ENCODE measurements around the gene ALKBH5. TPM values are rescaled to one million over a fixed set of nuclear protein-coding genes. Genes with fewer than 3 reads are reported as not detected.

Gene ALKBH5
- total RNA-seq, 1 experiment from 2014 or later, result 75.8 TPM

DNA sequence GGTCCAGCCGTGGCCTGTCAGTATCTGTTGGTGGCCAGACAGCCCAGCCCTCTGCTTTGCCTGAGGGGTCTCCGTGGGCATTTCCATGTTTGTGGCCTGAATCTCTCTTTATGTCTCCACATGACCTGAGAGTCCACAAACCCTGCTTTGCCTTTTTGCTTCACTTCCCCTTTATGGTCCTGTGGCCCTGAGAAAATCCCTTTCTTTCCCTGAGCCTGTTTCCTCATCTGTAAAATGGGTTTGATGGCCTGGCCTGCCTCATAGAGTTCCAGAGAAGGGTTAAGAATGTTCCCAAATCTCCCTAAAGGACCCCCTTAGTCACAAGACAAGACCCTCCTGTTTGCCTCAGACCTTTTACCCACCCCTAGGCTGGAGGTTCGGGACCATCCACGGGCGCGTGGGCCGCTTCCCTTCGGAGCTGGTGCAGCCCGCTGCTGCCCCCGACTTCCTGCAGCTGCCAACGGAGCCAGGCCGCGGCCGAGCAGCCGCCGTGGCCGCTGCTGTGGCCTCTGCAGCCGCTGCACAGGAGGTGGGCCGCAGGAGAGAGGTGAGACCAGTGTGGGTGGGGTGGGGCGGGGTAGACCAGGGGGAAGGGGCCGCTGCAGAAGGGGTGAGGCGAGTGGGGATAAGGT is 26.2 kb upstream of the ALKBH5 start:
- DNase-seq (ENCODE audit: low spot score), result no peak

DNA sequence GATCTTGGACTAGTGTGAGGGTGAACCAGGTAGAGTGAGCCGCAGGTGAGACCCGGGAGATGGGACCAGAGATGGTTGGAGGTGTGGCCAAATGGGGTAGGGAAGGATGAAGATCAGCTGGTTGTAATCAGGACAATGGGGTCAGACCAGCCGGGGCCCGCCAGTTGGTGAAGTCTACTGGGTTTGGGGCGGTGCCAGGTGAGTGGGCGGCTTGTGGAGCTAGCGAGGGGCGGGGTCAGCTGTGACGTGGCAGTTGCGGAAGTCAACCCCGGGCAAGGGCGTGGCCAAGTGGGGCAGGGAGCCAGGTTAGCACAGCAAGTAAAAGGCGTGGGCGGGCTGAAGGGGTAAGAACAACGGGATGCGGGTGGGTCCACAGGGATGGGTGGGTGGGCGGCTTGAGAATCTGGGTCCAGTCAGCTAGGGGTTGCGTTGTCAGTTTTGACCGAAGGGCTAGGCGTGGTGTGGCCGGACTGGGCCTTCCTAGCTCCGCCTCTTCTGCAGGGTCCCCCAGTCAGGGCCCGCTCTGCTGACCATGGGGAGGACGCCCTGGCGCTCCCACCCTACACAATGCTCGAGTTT is 25.5 kb upstream of the ALKBH5 start:
- peak; percentile 73 for DNase-seq (ENCODE audit: low spot score)

DNA sequence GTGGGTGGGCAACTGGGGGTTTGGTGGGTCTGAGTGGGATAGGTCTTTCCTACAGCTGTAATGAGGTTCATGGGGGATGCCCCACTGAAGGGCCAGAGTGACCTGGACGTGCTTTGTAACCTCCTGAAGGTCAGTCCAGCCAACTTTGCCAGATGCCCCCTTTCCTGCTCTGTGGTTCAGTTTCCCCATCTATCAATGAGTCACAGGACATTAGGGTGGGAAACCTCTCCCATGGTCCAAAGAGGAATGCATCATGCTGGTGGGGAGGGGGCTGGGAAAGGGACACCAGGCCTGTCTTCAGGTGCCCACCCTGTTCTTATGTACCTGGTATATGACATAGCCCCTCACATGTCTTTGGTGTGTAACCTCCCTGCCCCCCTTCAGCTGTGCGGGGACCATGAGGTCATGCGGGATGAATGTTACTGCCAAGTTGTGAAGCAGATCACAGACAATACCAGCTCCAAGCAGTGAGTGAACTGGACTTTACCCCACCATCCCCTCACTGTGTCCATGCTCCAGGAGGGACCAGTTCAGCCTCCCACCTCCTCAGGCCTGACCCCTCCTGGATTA is 24.0 kb upstream of the ALKBH5 start:
- no peak for DNase-seq (ENCODE audit: low spot score)

DNA sequence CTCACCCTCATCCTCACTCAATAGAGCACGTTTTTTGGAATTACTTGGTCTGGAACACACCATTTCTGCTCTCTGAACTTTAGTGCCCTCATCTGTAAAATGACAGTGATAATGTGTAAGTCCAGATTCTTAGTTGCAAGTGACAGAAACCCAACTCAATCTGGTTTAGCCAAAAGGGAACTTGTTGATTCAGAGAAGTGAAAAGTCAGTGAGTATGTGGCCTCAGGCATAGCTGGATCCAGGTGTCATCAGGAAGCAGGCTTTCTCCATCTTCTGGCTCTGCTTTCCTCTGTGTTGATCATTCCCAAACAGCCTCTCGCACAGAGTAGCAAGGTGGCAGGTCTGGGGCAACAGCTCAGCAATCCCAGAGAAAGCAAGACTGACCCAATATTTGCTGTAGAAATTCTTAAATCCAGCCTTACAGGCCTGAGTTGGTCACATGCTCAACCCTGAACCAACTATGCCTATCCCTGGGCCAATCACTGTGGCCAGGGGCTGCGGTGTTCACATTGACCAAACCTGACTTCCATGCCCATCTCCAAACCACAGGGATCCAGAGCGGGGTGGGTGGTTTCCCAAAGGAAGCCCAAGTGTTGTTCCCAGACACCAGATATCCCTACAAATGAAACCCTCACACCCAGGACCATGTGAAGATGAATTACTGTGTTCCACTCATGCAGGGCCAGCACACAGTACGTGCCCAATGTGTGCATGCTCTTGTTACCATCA is 23.3 kb upstream of the ALKBH5 start:
- DNase-seq (ENCODE audit: low spot score), result no peak

DNA sequence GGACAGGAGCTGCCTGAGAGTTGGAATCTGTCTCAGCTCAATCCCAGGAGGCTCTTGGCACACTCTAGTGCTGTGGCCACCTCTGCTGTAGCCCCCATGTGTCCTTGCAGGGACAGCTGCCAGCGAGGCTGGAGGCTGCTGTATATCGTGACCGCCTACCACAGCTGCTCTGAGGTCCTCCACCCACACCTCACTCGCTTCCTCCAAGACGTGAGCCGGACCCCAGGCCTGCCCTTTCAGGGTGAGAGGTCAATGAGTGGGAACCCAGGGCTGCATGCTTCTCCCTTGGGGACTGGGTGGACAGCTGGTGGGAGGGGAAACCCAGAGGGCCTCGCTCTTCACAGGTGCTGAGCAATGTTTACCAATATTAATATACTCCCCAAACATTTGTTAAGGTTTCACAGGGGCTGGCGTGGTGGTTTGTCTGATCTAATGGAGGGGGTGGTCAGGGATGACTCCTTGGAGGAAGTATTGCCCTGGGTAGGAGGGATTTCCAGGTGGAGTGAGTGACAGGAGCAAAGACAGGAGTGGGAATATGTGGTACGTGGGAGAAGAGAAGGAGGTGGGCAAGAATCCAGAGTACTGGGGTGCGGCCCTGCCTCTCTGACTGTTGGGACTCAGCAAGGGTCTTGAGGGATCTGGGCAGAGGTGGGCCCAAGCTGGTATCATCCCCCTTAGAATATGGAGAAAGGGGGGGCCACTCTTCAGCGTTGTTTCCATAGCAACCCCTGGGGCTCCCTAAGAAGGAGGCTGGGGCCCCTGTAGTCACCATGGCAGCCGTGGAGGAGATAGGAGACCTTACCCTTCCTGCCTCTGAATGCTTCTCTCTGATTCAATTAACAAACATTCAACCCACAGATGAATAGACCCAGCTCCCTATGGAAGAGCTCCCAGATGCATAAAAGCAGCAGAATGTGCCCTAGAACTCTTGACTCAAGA is 22.2 kb upstream of the ALKBH5 start:
- no peak for DNase-seq (ENCODE audit: low spot score)

DNA sequence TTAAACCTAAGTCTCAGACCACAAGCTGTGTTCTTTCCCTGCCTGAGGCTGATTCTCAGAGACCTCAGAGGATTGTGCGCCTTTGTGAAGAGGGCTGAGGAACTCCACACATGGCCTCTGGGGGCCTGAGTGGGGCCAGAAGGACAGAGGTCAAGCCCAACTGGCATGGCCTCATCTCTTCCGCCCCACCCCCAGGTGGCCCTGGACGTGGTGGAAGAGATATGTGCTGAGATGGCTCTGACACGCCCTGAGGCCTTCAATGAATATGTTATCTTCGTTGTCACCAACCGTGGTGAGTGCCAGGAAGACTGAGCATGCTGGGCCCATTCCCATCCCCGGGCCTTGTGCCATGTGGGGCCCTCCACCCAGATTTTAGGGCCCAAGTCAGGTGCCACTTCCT is 20.1 kb upstream of the ALKBH5 start:
- no peak for DNase-seq (ENCODE audit: low spot score)

DNA sequence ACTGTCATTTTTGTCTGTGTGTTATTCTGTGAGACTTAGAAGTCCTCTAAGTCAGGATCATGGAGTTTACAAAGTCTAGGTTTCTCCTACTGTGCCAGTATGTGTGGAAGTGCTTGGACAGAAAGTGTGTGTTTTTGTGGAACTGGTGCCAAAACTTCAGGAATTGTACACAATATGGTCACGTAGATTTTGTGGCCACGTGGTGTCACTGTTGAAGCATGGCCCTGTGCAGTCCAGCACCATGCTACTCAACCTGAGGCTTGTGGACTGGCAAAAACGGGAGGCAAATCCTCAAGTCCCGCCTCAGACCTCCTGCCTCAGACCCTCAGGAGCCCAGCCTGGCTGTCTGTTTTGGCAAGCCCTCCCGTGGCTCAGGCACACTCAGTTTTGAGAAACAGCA is 16.7 kb upstream of the ALKBH5 start:
- DNase-seq (ENCODE audit: low spot score), result peak; percentile 29

DNA sequence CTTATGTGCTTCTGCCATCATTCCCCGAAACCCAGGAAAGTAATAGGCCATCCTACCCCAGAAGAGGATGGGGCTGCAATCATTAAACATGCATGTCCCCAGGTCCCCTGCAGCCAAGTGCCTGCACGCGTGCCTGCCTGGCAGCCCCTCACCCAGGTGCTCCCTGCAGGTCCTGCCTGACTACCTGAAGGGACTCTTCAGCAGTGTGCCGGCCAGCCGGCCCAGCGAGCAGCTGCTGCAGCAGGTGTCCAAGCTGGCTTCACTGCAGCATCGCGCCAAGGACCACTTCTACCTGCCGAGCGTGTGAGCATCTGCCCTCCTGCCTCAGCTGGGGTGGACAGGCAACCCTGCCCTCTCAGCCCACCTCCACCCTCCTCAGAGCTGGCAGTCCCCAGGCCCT is 16.2 kb upstream of the ALKBH5 start:
- no peak for DNase-seq (ENCODE audit: low spot score)

DNA sequence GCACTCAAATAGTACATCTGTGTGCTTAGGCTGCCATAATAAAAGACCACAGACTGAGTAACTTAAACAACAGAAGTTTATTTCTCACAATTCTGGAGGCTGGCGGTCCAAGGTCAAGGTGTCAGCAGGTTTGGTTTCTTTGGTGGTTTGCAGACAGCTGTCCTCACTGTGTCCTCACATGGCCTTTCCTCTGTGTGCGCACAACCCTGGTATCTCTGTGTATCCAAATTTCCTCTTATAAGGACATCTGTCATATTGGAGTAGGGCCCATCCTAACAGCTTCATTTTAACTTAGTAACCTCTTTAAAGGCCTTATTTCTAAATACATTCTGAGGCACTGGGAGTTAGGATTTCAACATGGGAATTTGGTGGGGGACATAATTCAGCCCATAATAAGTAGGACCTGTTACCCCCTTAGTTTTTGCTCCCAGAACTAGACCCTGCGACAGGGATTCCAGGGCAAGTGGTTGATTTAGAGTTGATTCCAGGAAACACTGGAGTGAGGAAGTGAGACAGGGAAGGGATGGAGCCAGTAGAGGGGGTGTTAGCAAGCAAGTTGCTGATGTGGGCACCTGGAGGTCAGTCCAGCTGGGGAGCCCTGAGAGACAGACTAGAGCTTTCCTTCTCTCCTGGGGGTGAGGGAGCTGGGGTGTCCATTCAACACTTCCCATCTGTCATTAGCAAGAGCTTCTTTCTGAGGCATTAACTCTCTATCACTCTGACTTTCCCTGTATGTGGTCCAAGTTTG is 10.9 kb upstream of the ALKBH5 start:
- DNase-seq (ENCODE audit: low spot score), result no peak

DNA sequence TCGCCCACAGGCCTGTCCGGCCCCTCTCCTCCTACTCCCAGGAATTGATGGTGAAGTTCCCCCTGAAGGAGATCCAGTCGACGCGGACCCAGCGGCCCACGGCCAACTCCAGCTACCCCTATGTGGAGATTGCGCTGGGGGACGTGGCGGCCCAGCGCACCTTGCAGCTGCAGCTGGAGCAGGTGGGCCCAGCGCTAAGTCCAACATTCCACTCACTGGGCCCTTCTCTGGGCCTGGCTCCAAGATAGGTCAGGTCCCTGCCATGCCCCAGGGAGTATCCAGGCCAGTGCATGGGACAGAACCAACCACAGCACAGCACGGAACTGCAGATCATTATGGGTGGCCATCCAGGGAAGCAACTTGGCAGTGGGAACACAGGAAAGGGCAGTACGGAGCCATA is 9.9 kb upstream of the ALKBH5 start:
- DNase-seq (ENCODE audit: low spot score), result no peak

DNA sequence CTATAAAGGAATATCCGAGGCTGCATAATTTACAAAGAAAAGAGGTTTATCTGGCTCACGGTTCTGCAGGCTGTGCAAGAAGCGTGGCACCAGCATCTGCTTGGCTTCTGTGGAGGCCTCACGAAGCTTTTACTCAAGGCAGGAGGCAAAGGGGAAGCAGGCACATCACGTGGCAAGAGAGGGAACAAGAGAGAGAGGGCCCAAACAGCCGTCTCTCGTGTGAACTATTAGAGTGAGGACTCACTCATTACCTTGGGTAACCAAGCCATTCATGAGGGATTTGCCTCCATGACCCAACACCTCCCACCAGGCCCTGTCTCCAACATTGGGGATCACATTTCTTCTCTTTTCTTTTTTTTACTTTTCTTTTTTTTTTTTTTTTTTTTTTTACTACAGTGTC is 7.5 kb upstream of the ALKBH5 start:
- no peak for DNase-seq (ENCODE audit: low spot score)

DNA sequence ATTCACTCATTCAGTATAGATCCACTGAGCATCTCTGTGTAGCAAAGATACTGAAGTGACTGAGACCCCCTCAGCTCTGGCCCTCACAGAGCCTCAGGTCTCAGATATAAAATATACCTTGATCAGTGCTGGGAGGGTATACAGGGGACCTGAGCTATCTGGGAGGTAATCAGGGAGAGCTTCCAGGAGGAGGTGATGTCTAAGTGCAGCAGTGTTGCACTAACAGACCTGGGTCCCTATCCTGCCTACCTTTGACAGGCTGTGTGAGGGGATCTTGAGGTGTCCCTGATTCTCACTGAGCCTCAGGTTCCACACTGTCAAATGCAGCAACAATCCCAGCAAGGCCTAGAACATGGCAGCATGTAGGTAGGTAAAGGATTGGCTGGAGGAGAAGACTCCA is 6.5 kb upstream of the ALKBH5 start:
- no peak for DNase-seq (ENCODE audit: low spot score)

DNA sequence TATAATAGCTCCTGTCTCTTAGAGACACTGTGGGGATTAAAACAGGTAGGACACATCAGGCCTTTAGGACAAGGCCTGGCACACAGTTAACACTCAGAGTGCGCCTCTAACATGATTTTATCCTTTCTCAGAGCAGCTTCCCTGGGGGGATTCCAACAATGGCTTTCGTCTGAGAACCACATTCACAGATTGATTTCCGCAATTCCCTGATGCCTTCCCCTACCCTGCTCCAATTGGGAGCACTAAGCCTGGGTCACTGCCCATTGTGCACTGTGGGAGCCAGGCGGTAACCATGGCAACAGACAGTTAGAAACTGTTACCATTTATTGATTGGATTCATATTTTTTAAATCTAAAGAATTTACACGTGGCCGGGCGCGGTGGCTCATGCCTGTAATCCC is 5.9 kb upstream of the ALKBH5 start:
- DNase-seq (ENCODE audit: low spot score), result no peak

DNA sequence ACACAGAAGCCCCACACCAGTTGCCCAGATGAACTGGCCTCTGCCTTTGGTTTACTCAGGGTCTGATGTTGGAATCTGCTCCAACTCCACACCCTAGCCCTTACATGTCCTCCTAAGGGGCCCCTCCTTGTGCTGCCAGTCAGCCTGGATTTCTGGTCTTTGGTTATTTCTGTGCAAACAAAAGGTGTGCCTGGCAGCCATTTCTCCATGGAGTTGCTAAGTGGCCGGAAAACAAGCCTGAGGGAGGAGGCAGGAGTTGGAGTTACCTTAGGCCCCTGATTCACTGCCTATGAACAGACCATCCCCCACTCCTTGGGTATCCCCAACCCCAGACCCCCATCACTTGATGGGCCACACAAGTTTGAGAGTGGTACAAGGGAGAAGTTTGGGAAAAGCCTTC is 4.4 kb upstream of the ALKBH5 start:
- DNase-seq (ENCODE audit: low spot score), result no peak

DNA sequence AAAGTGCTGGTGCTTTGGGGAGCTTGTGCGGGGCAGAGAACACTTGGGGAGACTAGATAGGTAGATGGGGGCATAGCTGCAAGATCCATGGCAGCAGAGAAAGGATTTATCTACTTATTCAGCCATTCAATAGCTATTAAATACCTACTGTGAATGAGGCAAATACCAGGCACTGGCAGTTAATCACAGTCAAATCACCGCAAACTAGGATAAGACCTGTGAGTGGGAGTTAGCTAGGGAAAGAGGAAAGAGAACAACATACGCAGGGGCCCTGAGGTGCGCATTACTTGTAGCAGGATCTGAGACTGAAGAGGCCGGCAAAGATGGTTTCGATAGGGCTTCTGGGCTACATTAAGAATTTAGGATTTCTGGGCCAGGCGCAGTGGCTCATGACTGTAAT is 3.8 kb upstream of the ALKBH5 start:
- no peak for DNase-seq (ENCODE audit: low spot score)

DNA sequence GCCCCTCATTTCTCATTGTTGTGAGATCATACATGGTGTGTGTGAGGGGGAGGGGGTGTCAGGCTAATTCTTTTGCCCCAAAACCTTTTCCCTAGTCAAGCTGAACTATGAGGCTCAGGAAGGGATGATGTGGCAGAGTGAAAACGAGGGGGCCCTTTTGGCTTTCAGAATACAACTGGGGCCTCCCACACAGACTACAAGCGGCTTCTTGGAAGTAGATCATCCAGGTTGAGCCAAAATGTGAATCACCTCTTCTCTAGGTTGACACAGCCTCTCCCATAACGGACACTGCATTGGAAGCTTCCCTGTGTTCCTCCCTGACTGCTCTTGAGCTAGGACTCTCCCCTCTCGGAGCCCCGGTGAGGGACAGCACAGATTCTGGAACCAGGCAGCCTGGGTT is 2.3 kb upstream of the ALKBH5 start:
- no peak for DNase-seq (ENCODE audit: low spot score)

DNA sequence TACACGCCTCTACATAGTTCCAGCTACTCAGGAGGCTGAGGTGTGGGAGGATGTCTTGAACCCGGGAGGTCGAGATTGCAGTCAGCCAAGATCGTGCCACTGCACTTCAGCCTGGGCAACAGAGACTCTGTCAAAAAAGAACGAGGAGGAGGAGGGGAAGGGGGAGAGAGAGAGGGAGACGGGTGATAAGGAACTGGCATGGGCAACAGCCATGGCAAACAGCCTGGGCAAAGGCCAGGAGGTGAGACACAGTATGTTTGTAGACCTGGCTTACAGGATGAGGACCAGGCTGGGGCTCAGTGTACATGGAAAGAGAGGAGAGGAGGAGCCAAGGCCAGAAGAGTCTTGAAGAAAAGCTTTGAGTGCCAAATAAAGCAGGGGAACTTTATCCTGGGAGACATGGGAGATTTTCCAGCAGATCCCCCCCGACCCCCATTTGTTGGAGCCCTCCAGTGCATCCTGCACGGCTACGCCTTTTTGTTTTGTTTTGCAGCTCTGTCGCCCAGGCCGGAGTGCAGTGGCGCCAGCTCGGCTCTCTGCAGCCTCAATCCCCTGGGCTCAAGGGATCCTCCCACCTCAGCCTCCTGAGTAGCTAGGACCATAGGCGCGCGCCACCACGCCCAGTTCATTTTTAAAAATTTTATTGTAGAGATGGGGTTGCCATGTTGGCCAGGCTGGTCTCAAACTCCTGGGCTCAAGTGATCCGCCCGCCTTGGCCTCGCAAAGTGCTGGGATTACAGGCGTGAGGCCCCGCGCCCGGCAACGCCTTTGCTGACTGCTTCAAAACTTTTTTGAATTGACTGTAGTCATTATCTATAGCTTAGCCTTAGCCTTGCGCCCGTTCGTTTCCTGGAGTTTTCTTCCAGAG is 1.3 kb upstream of the ALKBH5 start:
- DNase-seq (ENCODE audit: low spot score), result peak; percentile 11

DNA sequence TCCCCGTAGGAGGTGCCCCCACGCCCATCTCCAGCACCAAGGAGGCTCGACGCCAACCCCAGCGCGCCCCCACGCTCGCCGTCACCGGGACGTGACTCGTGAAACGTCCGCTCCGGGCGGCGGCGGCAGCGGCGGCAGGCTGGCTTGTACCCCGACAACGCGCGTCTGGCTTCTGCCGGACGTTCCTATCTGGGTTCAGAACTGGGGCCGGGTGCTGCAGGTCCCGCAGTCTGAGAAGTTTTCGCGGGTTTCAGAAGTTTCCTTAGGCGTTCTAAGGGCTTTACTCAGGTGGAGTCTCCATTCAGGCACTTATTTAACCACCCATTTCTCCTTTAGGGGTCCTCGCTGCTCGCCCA is 672 bp upstream of the ALKBH5 start:
- DNase-seq (ENCODE audit: low spot score), result no peak

DNA sequence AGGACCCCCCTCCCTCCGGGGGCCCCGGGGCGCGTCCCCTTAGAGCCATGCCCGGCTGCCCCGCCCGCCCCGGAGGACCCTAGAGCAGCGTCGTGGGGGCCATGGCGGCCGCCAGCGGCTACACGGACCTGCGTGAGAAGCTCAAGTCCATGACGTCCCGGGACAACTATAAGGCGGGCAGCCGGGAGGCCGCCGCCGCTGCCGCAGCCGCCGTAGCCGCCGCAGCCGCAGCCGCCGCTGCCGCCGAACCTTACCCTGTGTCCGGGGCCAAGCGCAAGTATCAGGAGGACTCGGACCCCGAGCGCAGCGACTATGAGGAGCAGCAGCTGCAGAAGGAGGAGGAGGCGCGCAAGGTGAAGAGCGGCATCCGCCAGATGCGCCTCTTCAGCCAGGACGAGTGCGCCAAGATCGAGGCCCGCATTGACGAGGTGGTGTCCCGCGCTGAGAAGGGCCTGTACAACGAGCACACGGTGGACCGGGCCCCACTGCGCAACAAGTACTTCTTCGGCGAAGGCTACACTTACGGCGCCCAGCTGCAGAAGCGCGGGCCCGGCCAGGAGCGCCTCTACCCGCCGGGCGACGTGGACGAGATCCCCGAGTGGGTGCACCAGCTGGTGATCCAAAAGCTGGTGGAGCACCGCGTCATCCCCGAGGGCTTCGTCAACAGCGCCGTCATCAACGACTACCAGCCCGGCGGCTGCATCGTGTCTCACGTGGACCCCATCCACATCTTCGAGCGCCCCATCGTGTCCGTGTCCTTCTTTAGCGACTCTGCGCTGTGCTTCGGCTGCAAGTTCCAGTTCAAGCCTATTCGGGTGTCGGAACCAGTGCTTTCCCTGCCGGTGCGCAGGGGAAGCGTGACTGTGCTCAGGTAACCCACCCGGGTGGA is 759 bp downstream of the ALKBH5 start:
- DNase-seq (ENCODE audit: low spot score), result peak; percentile 22
